ENCODE results near the gene PCSK7.

DNA sequence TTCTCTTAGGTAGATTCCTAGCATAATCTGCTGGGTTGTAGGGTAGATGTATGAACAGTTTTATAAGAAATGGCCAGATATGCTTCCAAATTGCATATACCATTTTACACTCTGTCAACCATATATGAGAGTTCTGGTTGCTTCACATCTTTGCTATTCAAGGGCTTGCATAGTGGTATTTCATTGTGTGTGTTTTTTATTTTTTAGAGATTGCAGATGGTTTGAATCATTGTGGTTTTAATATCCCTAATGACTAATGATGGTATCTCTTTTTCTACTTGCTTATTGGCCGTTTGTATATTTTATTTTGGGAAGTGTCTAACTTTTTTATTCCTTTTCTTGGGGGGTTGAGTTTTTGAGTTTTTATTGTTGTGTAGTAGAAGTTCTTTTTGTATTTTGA is 27.5 kb upstream of the PCSK7 start:
- TF ChIP-seq, protein P1, sequence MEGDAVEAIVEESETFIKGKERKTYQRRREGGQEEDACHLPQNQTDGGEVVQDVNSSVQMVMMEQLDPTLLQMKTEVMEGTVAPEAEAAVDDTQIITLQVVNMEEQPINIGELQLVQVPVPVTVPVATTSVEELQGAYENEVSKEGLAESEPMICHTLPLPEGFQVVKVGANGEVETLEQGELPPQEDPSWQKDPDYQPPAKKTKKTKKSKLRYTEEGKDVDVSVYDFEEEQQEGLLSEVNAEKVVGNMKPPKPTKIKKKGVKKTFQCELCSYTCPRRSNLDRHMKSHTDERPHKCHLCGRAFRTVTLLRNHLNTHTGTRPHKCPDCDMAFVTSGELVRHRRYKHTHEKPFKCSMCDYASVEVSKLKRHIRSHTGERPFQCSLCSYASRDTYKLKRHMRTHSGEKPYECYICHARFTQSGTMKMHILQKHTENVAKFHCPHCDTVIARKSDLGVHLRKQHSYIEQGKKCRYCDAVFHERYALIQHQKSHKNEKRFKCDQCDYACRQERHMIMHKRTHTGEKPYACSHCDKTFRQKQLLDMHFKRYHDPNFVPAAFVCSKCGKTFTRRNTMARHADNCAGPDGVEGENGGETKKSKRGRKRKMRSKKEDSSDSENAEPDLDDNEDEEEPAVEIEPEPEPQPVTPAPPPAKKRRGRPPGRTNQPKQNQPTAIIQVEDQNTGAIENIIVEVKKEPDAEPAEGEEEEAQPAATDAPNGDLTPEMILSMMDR (conservative IDR thresholded peaks at IDR 0.05; ENCODE audit: low read depth, low read length), result no peak
- TF ChIP-seq RFX5 (IDR thresholded peaks at IDR 0.05; ENCODE audit: low read depth, low read length), result no peak
- no peak for TF ChIP-seq RCOR1 (IDR thresholded peaks at IDR 0.05; ENCODE audit: insufficient replicate concordance, low read length)
- TF ChIP-seq FOS (IDR thresholded peaks at IDR 0.05; ENCODE audit: low read depth, low read length), result no peak
